ENCODE measurements around the gene ECT2. TPM values are rescaled to one million over a fixed set of nuclear protein-coding genes. Genes with fewer than 3 reads are reported as not detected.
A peak's percentile ranks its signal among the peaks of the same experiment; 100 is the strongest.

ECT2 gene
- total RNA-seq, 1 donor from 2014 or later: 20.9 TPM

DNA sequence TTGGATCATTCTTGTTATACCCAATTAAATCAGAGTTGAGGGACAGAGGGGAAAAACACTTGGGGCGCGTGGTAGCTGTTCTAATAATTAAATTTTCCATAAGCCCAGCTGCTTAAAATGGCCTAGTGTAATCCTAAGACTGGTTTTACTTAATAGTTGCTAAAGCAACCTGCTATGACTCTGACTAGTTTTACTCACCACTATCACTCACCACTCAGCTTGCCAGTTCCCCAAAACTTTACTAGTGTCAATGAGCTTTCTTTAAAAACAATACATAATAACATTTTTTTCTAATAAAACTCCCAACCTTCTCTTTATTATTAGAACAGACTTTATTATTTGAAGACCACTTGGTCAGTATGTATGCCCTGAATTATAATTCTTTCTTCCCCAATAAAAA lies 49.6 kb downstream of the ECT2 start:
- no peak overlapping the region for H3K4me3 Mint-ChIP-seq
- H3K4me1 Mint-ChIP-seq: peaks cover 20% of the 10 kb centered on the region
- TF ChIP-seq, protein P1, sequence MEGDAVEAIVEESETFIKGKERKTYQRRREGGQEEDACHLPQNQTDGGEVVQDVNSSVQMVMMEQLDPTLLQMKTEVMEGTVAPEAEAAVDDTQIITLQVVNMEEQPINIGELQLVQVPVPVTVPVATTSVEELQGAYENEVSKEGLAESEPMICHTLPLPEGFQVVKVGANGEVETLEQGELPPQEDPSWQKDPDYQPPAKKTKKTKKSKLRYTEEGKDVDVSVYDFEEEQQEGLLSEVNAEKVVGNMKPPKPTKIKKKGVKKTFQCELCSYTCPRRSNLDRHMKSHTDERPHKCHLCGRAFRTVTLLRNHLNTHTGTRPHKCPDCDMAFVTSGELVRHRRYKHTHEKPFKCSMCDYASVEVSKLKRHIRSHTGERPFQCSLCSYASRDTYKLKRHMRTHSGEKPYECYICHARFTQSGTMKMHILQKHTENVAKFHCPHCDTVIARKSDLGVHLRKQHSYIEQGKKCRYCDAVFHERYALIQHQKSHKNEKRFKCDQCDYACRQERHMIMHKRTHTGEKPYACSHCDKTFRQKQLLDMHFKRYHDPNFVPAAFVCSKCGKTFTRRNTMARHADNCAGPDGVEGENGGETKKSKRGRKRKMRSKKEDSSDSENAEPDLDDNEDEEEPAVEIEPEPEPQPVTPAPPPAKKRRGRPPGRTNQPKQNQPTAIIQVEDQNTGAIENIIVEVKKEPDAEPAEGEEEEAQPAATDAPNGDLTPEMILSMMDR (IDR thresholded peaks at IDR 0.05; ENCODE audit: unreplicated experiment): no peak

DNA sequence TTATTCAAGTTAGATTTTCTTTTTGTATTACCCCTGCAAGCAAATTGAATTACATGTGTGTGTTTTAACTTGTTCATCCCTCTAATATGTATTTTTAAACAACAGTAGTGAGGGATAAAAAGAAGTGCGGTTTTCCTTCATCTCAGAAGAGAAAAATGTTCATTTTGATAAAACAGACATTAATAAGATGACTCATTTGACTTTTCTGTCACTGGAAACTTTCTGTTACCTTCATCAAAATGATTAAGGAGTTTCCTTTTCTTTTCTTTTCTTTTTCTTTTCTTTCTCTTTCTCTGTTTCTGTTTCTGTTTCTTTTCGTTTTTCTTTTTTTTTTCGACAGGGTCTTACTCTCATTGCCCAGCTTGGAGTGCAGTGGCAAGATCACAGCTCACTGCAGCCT lies 53.0 kb downstream of the ECT2 start:
- H3K27ac Mint-ChIP-seq: no peak overlapping the region
- H3K36me3 Mint-ChIP-seq: peaks cover 7% of the 10 kb centered on the region

More for the DNA sequence above, 49.6 kb downstream of the ECT2 start:
- Mint-ChIP-seq H3K36me3 (peaks cover 7% of the 10 kb centered on the region), H3K9me3 (no peaks in the 10 kb centered on the region), H3K27me3 (ENCODE audit: low read depth) (no peaks in the 10 kb centered on the region), H3K27ac (no peak overlapping the region)
- DNase-seq (ENCODE audit: low spot score in 2 of 2, unreplicated experiment in 2 of 2): no peak

DNA sequence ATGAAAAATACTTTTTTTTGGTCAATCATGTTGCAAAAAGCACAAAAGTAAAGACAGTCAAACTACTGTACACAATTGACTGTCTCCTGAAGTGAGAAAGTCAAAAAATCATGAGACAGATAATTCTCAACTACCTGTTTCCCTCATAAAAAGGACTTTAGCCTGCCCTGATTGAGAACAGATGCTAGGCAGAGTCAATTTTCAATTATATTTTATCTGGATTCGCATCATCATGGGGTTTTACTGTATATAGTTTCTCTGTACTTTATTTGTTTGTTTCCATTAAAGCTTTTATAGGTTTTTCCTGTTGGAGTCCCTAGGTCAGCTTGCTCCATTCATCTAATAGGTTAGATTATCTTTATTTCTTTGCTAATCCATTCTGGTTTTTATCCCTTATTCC lies 53.8 kb downstream of the ECT2 start:
- H3K9me3 Mint-ChIP-seq: peaks cover 4% of the 10 kb centered on the region
- peaks cover 12% of the 10 kb centered on the region for H3K36me3 Mint-ChIP-seq
- H3K27me3 Mint-ChIP-seq (ENCODE audit: low read depth): no peaks in the 10 kb centered on the region
- peaks cover 16% of the 10 kb centered on the region for H3K4me1 Mint-ChIP-seq
- DNase-seq (ENCODE audit: low spot score in 2 of 2, unreplicated experiment in 2 of 2): no peak
- H3K4me3 Mint-ChIP-seq: no peak overlapping the region
- TF ChIP-seq, protein P1 (IDR thresholded peaks at IDR 0.05; ENCODE audit: unreplicated experiment): no peak
- peak overlapping the region; percentile 35 for H3K27ac Mint-ChIP-seq

More for the DNA sequence above, 53.0 kb downstream of the ECT2 start:
- Mint-ChIP-seq H3K9me3 (peaks cover 2% of the 10 kb centered on the region), H3K4me1 (peaks cover 20% of the 10 kb centered on the region), H3K4me3 (no peak overlapping the region), H3K27me3 (ENCODE audit: low read depth) (no peaks in the 10 kb centered on the region)
- TF ChIP-seq, protein P1 (IDR thresholded peaks at IDR 0.05; ENCODE audit: unreplicated experiment): no peak
- no peak for DNase-seq (ENCODE audit: low spot score in 2 of 2, unreplicated experiment in 2 of 2)

DNA sequence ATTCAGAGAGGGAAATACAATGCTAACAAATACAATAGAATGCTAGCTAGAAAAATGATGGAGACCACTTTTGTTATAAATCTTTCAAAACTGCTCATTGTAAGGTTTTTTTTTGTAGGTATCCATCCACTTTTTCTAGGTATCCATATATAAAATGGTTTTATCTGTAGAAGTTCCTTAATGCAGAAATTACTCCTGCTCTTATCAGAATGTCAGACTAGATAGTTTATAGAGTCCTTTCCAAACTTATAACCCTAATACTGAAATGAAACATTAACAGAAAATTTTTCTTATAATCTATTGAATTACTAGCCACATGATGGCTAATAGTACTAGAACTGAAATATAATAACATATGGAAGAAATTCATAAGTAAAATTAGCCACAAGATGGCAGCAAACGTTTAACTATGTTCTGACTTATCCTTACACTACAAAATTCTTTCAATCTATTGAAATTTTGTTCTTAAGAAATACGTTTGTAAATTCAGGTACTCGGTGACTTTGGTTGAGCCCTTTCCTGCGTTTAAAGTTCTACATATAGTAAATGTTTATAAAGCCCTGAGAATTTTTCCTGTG lies 58.5 kb downstream of the ECT2 start:
- peaks cover 12% of the 10 kb centered on the region for H3K36me3 Mint-ChIP-seq
- peaks cover 2% of the 10 kb centered on the region for H3K4me1 Mint-ChIP-seq
- DNase-seq (ENCODE audit: low spot score in 2 of 2, unreplicated experiment in 2 of 2): no peak
- H3K27ac Mint-ChIP-seq: no peak overlapping the region
- H3K9me3 Mint-ChIP-seq: peaks cover 4% of the 10 kb centered on the region
- TF ChIP-seq, protein P1 (IDR thresholded peaks at IDR 0.05; ENCODE audit: unreplicated experiment): peak; percentile 35
- H3K27me3 Mint-ChIP-seq (ENCODE audit: low read depth): no peaks in the 10 kb centered on the region
- no peak overlapping the region for H3K4me3 Mint-ChIP-seq

DNA sequence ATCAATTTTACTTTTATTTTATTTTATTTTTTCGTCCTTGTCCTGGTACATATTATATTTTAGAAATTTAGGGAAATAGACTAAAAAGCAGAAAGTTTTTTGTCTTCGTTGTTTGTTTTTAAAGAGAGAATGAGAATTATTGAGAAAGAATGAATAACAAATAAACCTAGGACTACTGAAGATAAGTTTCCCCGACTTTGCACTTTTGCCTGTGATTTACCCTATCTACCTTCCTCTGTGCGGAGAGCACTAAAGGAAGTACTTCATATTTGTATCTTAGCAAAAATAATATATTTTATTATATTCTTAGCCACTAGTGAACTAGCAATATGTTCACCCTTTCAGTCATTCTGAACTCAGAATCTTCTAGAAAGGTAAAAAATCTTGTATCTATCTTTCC lies 60.6 kb downstream of the ECT2 start:
- Mint-ChIP-seq H3K4me3 (no peak overlapping the region), H3K27ac (no peak overlapping the region), H3K9me3 (peaks cover 4% of the 10 kb centered on the region), H3K36me3 (peaks cover 14% of the 10 kb centered on the region), H3K27me3 (ENCODE audit: low read depth) (no peaks in the 10 kb centered on the region), H3K4me1 (peaks cover 3% of the 10 kb centered on the region)
- TF ChIP-seq, protein P1 (IDR thresholded peaks at IDR 0.05; ENCODE audit: unreplicated experiment): no peak
- DNase-seq (ENCODE audit: low spot score in 2 of 2, unreplicated experiment in 2 of 2): no peak
